NK-92 treated with Interleukin-12 subunit alpha and Interleukin-12 subunit beta, amount 100 ng/mL, for 24 hours (cell line): ENCODE results near the gene LYRM1.
A peak's percentile ranks its signal among the peaks of the same experiment; 100 is the strongest.
"Not testable (repeated sequence)": the region's sequence is repeated elsewhere in the genome, so short reads cannot be mapped to it uniquely, and the experiment has no call there.

ENCODE experiments used
- DNase-seq: peaks from one replicate; lab custom pipeline; 2025; lab: John Stamatoyannopoulos, UW

The LYRM1 gene

DNA sequence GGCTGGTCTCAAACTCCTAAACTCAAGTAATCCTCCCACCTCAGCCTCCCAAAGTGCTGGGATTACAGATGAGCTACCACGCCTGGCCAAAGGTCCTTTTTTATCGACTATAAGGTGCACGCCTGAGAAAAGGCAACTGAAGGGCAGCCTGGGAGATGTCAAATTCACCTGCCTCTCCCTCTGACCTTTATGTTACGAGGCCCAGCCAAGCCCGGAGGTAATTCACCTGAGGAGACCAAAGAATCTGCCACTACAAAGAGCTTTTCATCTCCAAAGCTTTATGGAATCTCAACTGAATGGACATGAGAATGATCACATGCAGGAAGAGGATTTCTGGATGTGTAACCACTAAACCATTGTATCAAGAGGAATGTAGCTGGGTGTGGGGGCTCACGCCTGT, 37.2 kb downstream of the LYRM1 start:
- DNase-seq, result no peak

DNA sequence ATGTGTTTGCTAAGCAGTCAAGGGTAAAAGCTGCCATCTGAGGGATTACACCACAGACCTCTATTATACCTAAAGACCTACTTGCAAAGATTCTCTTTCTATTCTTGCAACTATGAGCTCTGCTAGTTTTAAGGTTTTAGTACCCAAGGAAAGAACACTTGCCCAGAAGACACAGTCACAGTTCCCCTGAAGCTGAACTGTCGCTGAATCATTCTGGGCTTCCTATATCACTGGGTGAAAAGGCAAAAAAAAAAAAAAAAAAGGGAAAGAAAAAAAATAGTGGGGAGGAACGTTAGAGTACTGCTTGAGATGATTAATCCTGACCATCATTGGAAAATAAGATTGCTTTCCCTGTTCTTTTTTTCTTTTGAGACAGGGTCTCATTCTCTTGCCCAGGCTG, 37.9 kb downstream of the LYRM1 start:
- DNase-seq, result no peak

DNA sequence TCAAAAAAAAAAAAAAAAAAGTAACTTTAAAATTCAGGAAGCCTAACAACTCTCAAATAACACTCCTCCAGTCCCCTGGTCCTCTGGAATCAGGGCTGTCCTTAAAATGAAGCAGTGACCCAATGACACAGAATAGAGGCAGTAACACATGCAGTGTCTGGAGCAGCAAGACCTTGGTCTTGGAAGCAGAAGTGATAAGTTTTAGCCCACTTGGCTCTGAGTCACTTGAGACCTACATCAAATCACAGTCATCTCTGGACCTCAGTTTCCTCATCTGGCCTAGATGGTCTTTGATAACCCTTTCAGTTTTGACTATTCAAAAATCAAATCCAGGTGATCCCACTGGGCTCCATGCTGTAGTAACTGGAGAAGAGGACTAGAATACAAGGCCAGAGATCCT, 39.0 kb downstream of the LYRM1 start:
- DNase-seq, result no peak

DNA sequence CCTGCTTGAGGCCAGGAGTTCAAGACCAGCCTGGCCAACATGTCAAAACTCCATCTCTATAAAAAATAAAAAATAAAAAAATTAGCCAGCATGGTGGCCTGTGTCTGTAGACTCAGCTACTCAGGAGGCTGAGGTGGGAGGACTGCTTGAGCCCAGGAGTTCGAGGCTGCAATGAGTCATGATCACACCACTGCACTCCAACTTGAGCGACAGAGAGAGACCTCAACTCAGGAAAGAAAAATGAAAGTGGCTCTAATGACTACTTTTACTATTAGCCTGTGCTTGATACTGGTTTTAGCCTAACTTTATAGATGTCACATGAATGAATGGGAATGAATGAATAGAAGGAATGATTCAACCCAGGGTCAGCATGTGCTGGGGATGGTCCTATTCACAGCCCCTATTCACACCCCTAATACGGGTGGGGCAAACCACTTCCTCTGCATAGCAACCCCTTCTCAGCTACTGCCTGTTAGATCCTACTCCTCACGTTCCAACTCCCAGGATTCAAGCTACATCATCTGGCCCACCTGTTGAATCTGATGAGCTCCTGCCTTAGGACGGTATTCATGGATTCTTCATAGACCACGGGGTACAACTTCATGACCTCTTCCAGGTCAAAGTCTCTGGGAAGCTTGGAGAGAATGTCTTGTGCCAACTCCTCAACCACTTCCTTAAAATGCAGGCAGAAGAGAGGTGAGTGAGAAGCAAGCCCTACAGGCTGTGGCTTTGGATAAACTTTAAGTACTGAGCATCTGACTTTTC, 40.5 kb downstream of the LYRM1 start:
- DNase-seq, result no peak

DNA sequence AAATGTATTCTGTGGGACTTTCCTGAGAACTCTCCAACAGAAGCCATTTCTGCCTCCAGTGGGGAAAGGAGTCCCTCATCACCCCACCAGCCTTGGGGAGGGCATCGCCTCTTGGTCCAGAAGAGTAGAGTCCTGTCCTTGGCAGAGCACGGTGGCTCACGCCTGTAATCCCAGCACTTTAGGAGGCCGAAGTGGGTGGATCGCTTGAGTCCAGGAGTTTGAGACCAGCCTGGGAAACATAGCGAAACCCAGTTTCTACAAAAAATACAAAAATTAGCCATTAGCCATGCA, 41.0 kb downstream of the LYRM1 start:
- no peak for DNase-seq

DNA sequence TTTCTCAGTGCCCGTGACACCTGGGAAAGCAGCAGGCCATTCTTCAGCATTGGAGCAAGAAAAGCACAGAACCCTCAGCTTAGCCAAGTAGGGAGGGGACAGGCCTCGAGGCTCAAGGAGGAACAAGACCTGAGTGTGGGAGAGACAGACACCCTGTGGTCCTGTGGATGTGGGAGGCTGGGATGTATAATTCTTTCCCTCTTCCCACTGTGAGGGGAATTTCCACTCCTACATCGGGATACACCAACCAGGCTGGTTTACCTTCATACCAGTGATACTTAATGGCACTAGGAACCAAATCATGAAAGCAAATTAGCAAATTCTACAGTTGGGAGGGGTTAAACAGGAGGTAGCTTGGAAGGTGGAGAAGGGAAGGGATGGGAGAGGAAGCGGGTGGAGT, 41.7 kb downstream of the LYRM1 start:
- DNase-seq, result no peak

DNA sequence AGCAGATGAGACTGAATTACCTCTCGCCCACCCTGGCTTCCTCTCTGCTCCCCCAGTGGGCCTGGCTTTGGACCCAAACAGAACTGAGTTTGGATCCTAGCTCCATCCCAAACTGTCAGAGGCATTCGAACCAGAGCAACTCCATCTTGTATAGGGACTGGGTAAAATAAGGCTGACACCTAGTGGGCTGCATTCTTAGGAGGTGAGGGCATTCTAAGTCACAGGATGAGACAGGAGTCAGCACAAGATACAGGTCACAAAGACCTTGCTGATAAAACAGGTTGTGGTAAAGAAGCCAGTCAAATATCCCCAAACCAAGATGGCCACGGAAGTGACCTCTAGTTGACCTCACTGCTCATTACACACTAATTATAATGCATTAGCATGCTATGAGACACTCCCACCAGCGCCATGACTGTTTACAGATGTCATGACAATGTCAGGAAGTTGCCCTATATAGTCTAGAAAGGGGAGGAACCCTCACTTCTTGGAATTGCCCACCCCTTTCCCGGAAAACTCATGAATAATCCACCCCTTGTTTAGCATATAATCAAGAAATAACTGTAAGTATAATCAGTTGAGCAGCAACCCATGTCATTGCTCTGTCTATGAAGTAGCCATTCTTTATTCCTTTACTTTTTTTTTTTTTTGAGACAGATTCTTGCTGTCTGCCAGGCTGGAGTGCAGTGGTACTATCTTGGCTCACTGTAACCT, 44.4 kb downstream of the LYRM1 start:
- peak; percentile 6 for DNase-seq

DNA sequence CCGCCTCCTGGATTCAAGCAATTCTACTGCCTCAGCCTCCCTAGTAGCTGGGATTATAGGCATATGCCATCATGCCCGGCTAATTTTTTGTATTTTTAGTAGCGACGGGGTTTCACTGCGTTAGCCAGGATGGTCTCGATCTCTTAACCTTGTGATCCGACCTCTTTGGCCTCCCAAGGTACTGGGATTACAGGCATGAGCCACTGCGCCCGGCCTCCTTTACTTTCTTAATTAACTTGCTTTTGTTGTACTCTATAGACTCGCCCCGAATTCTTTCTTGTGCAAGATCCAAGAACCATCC, 45.0 kb downstream of the LYRM1 start:
- not testable (repeated sequence) for DNase-seq

DNA sequence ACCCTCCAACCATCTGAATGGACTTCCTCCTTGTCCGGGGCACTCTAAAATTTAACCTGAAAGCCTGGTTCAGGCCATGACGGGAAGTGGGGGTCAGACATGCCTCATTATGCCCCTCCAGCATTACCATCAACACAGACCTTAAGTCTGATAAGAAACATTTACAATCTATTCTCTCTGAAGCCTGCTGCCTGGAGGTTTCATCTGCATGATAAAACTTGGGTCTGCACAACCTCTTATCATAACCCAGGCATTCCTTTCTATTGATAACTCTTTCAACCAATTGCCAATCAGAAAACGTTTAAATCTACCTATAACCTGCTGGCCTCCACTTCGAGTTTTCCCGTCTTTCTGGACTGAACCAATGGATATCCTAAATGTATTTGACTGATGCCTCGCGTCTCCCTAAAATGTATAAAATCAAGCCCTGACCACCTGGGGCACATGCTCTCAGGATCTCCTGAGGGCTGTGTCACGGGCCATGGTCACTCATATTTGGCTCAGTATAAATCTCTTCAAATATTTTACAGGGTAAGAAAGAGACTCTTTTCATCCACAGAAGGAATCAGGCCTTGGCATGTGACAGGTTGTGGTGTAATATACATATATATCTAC, 45.6 kb downstream of the LYRM1 start:
- DNase-seq, result no peak

DNA sequence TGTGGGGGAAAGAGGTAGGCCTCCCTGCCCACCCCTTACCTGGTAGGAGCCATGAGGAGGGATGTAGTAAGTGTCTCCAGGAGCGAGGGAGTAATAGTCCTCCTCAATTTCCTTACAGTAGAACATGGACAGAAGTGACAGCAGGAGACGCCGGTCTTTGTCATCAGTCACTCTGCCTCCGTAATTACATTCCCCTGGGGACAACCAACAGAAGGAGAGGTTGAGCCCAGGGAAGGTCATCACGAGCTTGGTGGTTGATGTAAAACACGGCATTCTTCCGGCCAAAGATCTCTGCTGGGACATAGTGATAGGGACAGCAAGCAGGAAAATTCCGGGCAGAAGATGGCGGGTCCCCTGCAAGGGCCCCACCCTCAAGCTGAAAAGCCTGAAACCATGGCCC, 47.9 kb downstream of the LYRM1 start:
- no peak for DNase-seq

DNA sequence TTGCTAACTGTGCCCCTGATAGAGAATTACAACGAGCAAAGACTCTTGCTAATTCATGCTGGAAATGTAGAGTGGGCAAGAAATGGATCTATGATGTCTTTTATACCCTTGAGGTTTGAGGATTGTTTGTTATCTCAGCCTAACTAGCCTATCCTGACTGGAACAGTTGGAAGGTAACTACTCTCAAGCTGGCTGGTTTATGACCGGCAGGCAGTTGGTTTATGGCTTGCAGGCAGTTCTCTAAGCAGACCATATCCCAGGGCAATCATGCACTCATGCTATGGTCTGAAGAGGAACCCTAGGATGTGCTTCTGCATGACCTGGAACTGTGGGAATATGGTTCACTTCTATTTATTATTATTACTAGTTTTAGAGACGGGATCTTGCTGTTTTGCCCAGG, 49.1 kb downstream of the LYRM1 start:
- DNase-seq, result no peak

DNA sequence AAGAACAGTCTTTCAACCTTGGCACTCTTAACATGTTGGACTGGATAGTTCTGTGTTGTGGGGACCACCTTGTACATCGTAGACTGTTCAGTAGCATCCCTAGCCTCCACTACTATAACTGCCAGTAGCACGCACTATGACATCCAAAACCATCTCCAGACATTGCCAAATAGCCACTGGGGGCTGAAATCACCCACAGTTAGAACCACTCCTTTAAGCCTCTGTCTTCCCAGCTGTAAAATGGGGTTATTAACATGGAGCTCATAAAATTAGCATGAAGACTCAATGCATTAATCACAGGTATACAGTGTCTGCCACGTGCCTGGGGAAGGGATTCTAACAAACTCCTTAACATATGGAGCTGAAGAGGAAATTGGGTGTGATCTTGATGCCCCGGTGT, 49.7 kb downstream of the LYRM1 start:
- no peak for DNase-seq

DNA sequence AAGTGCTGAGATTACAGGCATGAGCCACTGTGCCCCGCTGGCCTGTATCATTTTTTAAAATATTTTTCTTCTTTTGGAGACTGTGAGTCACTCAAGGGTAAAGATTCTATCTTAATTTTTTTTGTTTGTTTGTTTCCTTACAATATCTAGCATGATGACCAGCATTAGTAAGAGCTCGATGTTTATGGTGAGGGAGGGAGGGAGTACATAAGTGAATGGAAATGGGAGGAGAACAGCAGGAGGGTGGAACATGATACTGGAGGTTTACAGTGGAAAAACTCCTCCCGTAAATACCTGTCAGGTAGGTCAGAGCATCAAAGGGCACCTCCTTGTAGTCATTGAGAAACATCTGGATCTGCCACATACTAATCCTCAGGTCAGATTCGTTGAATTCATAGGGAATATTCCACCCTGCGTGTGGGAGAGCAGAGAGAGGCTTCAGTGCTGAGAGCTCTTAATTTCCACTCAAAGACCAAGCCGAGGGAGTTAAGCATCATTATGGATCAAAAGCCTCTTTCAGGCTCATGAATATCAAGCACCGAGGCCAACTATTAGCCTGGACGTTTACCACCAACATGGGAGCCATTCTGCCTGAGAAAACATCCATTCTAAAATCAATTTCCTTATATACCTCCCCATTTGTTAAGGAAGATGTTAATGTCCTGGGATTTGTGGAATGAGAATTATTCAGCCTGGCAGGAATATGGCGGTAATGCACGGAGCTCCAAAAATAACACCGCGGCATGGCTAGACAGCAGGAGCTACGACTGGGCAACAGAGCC, 51.8 kb downstream of the LYRM1 start:
- no peak for DNase-seq

DNA sequence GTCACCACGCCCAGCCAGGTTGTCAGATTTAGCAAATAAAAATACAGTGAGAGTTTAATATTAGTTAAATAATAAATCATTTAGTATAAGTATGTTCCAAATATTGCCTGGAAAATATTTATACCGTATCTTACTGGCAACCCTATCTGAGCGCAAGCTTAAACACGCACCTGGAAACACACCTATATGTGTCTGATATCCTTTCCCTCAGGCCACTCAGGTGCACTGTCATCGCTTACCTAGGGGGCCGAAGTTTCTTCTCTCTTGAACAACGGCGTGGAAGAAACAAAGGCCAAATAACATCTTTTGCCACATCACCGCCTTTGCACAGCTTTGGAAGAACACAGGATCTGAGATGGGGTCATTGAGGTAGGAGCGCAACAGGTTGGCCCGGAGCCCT, 54.0 kb downstream of the LYRM1 start:
- no peak for DNase-seq

DNA sequence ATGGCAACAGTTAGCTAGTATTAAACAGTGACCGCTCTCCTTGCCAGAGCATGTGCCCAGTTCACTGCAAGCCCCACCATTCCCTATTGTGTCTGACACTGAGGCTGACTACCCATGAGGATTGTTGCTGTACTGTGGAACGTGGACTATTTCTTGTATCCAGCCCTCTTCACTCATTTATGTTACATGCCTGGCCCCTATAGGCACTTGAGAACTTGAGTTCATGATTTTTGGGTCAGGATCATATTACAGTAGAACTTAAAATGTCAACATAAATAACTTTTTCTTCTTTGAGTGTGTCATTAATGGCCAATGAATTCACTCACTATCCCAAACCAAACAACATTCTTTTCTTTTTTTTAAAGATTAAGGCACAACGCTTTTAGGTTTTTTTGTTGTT, 55.7 kb downstream of the LYRM1 start:
- no peak for DNase-seq

DNA sequence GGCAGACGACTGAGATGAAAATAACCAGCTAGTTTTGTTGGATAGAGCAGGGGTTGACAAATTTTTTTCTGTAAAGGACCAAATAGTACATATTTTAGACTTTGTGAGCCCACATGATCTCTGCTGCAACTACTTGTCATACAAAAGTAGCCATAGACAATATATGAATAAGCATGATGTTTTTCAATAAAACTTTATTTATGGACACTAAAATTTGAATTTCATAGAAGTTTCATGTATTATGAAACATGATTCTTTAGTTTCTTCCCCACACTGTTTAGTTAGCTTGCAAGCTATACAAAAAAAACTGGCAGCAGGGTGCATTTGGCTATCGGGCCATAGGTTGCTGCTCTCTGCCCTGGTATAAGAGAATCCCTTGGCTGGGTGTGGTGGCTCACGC, 56.6 kb downstream of the LYRM1 start:
- no peak for DNase-seq

DNA sequence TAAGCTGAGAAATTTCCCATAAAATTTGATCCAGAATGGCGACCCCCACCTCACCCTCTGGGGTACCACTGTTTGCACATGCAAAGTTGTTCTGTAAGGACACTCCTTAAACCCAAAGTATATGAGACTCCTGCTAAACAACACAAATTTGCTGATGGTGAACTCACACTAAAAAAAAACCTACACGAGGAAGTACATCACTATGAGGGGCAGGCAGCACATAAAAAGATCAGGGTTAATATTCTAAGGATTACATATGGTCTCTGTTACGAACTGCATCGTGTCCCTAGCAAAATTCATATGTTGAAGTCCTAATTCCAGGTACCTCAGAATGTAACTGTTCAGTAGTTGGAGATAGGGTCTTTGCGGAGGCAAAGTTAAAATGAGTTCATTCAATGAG, 60.3 kb downstream of the LYRM1 start:
- DNase-seq, result no peak

DNA sequence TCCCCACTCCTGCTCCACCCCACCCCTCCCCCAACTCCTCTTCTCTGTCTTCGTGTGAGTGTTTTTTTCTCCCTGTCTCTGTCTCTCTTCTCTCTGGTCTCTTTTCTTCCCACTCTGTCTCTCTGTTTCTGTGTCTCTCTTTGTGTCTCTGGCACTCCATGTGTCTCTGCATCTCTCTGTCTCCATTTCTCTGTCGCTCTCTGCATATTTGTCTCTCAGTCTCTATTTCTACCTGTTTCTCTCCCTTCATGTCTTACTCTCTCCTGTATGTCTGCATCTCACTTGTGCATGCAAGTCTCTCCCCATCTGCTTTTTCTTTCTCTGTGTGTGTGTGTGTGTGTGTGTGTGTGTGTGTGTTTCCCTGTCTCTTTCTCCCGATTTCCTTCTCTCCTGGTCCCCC, 68.2 kb downstream of the LYRM1 start:
- DNase-seq, result no peak

DNA sequence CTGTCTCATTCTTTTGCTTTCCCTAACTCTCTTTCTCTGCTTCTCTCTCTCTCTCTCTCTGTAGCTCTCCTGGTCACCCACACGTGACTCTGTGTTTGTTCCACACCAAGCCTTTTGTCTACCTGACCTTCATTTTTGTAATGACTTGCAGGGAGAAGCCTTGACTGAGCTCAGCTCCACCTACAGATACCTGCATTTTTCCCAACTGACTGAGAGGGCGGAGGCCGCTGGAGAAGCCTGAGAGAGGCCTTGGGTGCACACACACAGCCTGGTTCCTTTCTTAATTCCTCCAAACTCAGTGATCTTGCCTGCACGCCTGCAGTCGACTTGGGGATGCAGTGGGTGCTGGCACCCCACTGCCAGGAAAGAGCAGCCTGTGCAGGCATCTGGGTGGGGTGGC, 68.8 kb downstream of the LYRM1 start:
- no peak for DNase-seq

DNA sequence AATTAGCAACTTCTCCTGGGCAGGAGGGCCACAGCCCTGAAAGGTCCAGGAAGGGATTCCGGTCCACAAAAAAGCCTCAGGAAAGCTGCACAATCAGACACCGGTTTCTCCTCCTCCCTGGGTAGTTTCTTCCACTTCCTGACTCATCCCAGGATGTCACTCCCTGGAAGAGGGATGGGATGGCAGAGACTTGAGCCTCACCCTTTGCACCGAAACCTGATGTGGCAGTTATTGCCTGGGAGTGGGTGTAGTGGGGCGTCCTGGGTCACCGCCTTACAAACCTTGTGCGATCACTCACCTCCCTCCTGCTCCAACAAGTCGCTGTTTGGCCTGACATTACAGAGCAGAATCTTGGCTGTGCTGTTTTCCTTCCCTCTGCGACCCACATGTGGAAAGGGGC, 70.8 kb downstream of the LYRM1 start:
- no peak for DNase-seq

DNA sequence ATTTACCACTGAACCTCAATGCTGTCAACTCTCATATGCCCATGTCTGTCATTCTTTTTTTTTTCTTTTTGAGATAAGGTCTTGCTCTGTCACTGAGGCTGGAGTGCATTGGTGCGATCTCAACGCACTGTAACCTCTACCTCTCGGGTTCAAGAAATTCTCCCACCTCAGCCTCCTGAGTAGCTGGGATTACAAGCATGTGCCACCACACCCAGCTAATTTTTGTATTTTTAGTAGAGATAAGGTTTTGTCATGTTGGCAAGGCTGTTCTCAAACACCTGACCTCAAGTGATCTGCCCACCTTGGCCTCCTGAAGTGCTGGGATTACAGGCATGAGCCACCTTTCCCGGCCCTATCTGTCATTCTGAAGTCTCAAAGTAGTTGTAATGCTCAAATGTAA, 72.6 kb downstream of the LYRM1 start:
- DNase-seq, result not testable (repeated sequence)
